Body of pancreas (tissue), 4 donors: Measurements from ENCODE around the gene TSPYL1. TPM values are rescaled to one million over a fixed set of nuclear protein-coding genes. Genes with fewer than 3 reads are reported as not detected.

Experiments
- ATAC-seq: fragments of 150-250 bp; one replicate; pipeline ENCODE4 v1.9.1; 2016
- DNase-seq, 4 donors: peaks; one replicate each; pipeline ENCODE4 v3.0.0-alpha.2; 2019
- H3K27ac ChIP-seq, 4 donors: fragments of 200-600 bp; sonication (generic); 1 replicate in 3 of 4; 2 replicates in 1 of 4; pipeline versions ENCODE4 v1.5.1 to v1.6.1; 2016 to 2019; ENCODE audit warnings: mild to moderate bottlenecking in 1 of 4, mixed read lengths in 1 of 4, moderate library complexity in 1 of 4
- H3K27me3 ChIP-seq, 2 donors: fragments of 200-600 bp; sonication (generic); one replicate each; pipeline ENCODE4 v1.6.0; 2016; ENCODE audit warnings: mild to moderate bottlenecking in 1 of 2
- H3K36me3 ChIP-seq, 2 donors: fragments of 200-600 bp; sonication (generic); replicated peaks in 1 of 2; 2 replicates each; pipeline ENCODE4 v1.5.1; 2016; ENCODE audit warnings: low read depth in 2 of 2; ENCODE audit not compliant: insufficient read depth in 1 of 2
- H3K4me1 ChIP-seq: fragments of 200-600 bp; sonication (generic); one replicate; pipeline ENCODE4 v1.6.0; 2016
- H3K4me3 ChIP-seq, 2 donors: fragments of 200-600 bp; sonication (generic); 1 replicate in 1 of 2; 2 replicates in 1 of 2; pipeline ENCODE4 v1.5.1; 2016 to 2019
- H3K9me3 ChIP-seq, 3 donors: fragments of 200-600 bp; sonication (generic); 1 replicate in 2 of 3; 2 replicates in 1 of 3; pipeline ENCODE4 v1.5.1; 2016
- CTCF ChIP-seq, 7 experiments: fragments of 450-650 bp in 4 of 7; fragments of 200-600 bp in 3 of 7; sonication (generic) in 3 of 7; IDR thresholded peaks; one replicate each; pipeline ENCODE4 v1.5.1; 2016 to 2019; ENCODE audit warnings: antibody characterized with exemption in 7 of 7
- POLR2A ChIP-seq, 3 donors: fragments of 450-650 bp; IDR thresholded peaks; one replicate each; pipeline ENCODE4 v1.6.1; 2016; ENCODE audit warnings: antibody characterized with exemption in 3 of 3, mild to moderate bottlenecking in 2 of 3
- WGBS, 2 donors: methylation state at CpG; one replicate each; pipeline ENCODE4 v1.1.5; 2017; 5-methylcytosine and 5-hydroxymethylcytosine counted together
- intact Hi-C: fragments of 100-400 bp; cut with DNase I; formaldehyde crosslinking; loops from one replicate; pipeline ENCODE4 v1.15.1; 2023
- total RNA-seq, 2 donors: library from RNA; depleted of rRNA; stranded (reverse); fragments of >200 nt; gene quantifications; one replicate each; pipeline ENCODE4 v1.1.0, GENCODE V29; 2016

Gene TSPYL1
- total RNA-seq, 2 donors from 2014 or later: 44.1 to 45.2 TPM

- intact Hi-C loops: no loop called here
- Histone ChIP-seq H3K27me3 (no peaks in the 10 kb centered on the region), H3K4me1 (no peaks in the 10 kb centered on the region), H3K36me3 (peaks cover 0 to 1% of the 10 kb centered on the region in 2 donors), H3K4me3 (no peak overlapping the region), H3K9me3 (no peaks in the 10 kb centered on the region), H3K27ac (no peak overlapping the region)
- no peak for TF ChIP-seq POLR2A (IDR thresholded peaks at IDR 0.05)
- no peak for TF ChIP-seq CTCF (IDR thresholded peaks at IDR 0.05)
- ATAC-seq (no peak), DNase-seq (no peak)
Observed at GRCh38 chr6:116266803-116267202, 12.9 kb downstream of the TSPYL1 start.

GRCh38 chr6:116265041-116265829 is 14.5 kb downstream of the TSPYL1 start:
- Histone ChIP-seq H3K27ac (no peak overlapping the region), H3K27me3 (no peaks in the 10 kb centered on the region), H3K4me3 (no peak overlapping the region), H3K4me1 (no peaks in the 10 kb centered on the region), H3K9me3 (no peaks in the 10 kb centered on the region), H3K36me3 (peaks cover 0 to 1% of the 10 kb centered on the region in 2 donors)
- DNase-seq (no peak), ATAC-seq (no peak)
- WGBS, 2 donors: 81 to 100% methylated on average over 2 to 4 of the region's 4 CpGs
- TF ChIP-seq POLR2A (IDR thresholded peaks at IDR 0.05) (no peak), CTCF (IDR thresholded peaks at IDR 0.05) (no peak)
- intact Hi-C loops: no loop called here

GRCh38 chr6:116263353-116263752 is 16.4 kb downstream of the TSPYL1 start:
- DNase-seq (no peak), ATAC-seq (no peak)
- Histone ChIP-seq H3K36me3 (peaks cover 0 to 1% of the 10 kb centered on the region in 2 donors), H3K4me3 (no peak overlapping the region), H3K27me3 (no peaks in the 10 kb centered on the region), H3K9me3 (no peaks in the 10 kb centered on the region), H3K4me1 (no peaks in the 10 kb centered on the region), H3K27ac (no peak overlapping the region)
- TF ChIP-seq CTCF (IDR thresholded peaks at IDR 0.05): no peak
- no peak for TF ChIP-seq POLR2A (IDR thresholded peaks at IDR 0.05)
- WGBS, 2 donors: 91 to 100% methylated on average over 1 of the region's 1 CpG
- intact Hi-C loops: no loop called here

GRCh38 chr6:116258520-116258919 is 21.2 kb downstream of the TSPYL1 start:
- Histone ChIP-seq H3K27ac (no peak overlapping the region), H3K4me3 (no peak overlapping the region), H3K9me3 (no peaks in the 10 kb centered on the region), H3K27me3 (no peaks in the 10 kb centered on the region), H3K4me1 (peaks cover 11% of the 10 kb centered on the region), H3K36me3 (no peaks in the 10 kb centered on the region)
- no peak for DNase-seq
- WGBS, 2 donors: 50 to 85% methylated on average over 8 to 18 of the region's 18 CpGs
- intact Hi-C loops: no loop called here
- ATAC-seq: no peak
- no peak for TF ChIP-seq POLR2A (IDR thresholded peaks at IDR 0.05)
- TF ChIP-seq CTCF (IDR thresholded peaks at IDR 0.05): no peak

- H3K9me3 ChIP-seq: no peaks in the 10 kb centered on the region
- no peaks in the 10 kb centered on the region for H3K27me3 ChIP-seq
- TF ChIP-seq CTCF (IDR thresholded peaks at IDR 0.05): no peak
- no peak for TF ChIP-seq POLR2A (IDR thresholded peaks at IDR 0.05)
- no peak overlapping the region for H3K27ac ChIP-seq
- intact Hi-C loops: no loop called here
- peaks cover 27% of the 10 kb centered on the region for H3K4me1 ChIP-seq
- H3K4me3 ChIP-seq: no peak overlapping the region
- no peak for ATAC-seq
- DNase-seq: no peak
- H3K36me3 ChIP-seq: no peaks in the 10 kb centered on the region
- WGBS, 2 donors: 78 to 91% methylated on average over 1 of the region's 1 CpG
Observed at GRCh38 chr6:116256694-116257093, 23.0 kb downstream of the TSPYL1 start.
